ENCODE results near the gene FBXL19. TPM values are rescaled to one million over a fixed set of nuclear protein-coding genes. Genes with fewer than 3 reads are reported as not detected.
A peak's percentile ranks its signal among the peaks of the same experiment; 100 is the strongest.

Gene FBXL19
- total RNA-seq, 1 donor from 2014 or later, result 66.9 TPM

- intact Hi-C loops (cut with DNase I), result no loop called here
- no peaks in the 10 kb centered on the region for H3K4me1 ChIP-seq
- no peaks in the 10 kb centered on the region for H3K36me3 ChIP-seq
Measured at GRCh38 chr16:30912794-30913412, 10.5 kb upstream of the FBXL19 start.

GRCh38 chr16:30914830-30915229, 8.5 kb upstream of the FBXL19 start:
- Histone ChIP-seq H3K27ac (no peak overlapping the region), H3K4me3 (no peak overlapping the region), H3K36me3 (no peaks in the 10 kb centered on the region), H3K4me1 (no peaks in the 10 kb centered on the region), H3K27me3 (no peaks in the 10 kb centered on the region), H3K9me3 (no peaks in the 10 kb centered on the region)
- no peak for DNase-seq (ENCODE audit: low spot score in 2 of 2)
- intact Hi-C loops (cut with DNase I), result no loop called here
- TF ChIP-seq CTCF (IDR thresholded peaks at IDR 0.05), result no peak

More at GRCh38 chr16:30912794-30913412, 10.5 kb upstream of the FBXL19 start:
- no peak for TF ChIP-seq CTCF (IDR thresholded peaks at IDR 0.05)
- Histone ChIP-seq H3K9me3 (no peaks in the 10 kb centered on the region), H3K4me3 (no peak overlapping the region), H3K27ac (no peak overlapping the region), H3K27me3 (no peaks in the 10 kb centered on the region)
- DNase-seq (ENCODE audit: low spot score in 2 of 2), result no peak

GRCh38 chr16:30918614-30919013, 4.8 kb upstream of the FBXL19 start:
- no peak overlapping the region for H3K27ac ChIP-seq
- H3K9me3 ChIP-seq, result no peaks in the 10 kb centered on the region
- DNase-seq (ENCODE audit: low spot score in 2 of 2), result no peak
- TF ChIP-seq CTCF (IDR thresholded peaks at IDR 0.05), result no peak
- H3K27me3 ChIP-seq, result no peaks in the 10 kb centered on the region
- H3K4me3 ChIP-seq, result no peak overlapping the region
- H3K4me1 ChIP-seq, result peaks cover 0 to 3% of the 10 kb centered on the region in 2 donors
- no peaks in the 10 kb centered on the region for H3K36me3 ChIP-seq
- intact Hi-C loops (cut with DNase I), result no loop called here

- H3K27ac ChIP-seq, result peak overlapping the region; percentile 95 to 97
- no peaks in the 10 kb centered on the region for H3K9me3 ChIP-seq
- H3K4me1 ChIP-seq, result peaks cover 3 to 4% of the 10 kb centered on the region in 2 donors
- DNase-seq (ENCODE audit: low spot score in 2 of 2), result no peak
- no peaks in the 10 kb centered on the region for H3K36me3 ChIP-seq
- no peak for TF ChIP-seq CTCF (IDR thresholded peaks at IDR 0.05)
- no peaks in the 10 kb centered on the region for H3K27me3 ChIP-seq
- H3K4me3 ChIP-seq, result no peak overlapping the region
- intact Hi-C loops (cut with DNase I), result loop anchor here (1.0 kb wide), 2 partner anchors 46 to 77 kb away; no protein-coding TSS in a partner anchor
Measured at GRCh38 chr16:30920891-30921290, 2.5 kb upstream of the FBXL19 start.

- no peaks in the 10 kb centered on the region for H3K36me3 ChIP-seq
- peak overlapping the region; percentile 95 to 97 for H3K27ac ChIP-seq
- peak overlapping the region; percentile 64 to 65 for H3K4me3 ChIP-seq
- intact Hi-C loops (cut with DNase I), result loop anchor here (1.0 kb wide), 2 partner anchors 46 to 77 kb away; no protein-coding TSS in a partner anchor
- peaks cover 3 to 4% of the 10 kb centered on the region in 2 donors for H3K4me1 ChIP-seq
- DNase-seq (ENCODE audit: low spot score in 2 of 2), result no peak
- no peak for TF ChIP-seq CTCF (IDR thresholded peaks at IDR 0.05)
- H3K9me3 ChIP-seq, result no peaks in the 10 kb centered on the region
- H3K27me3 ChIP-seq, result no peaks in the 10 kb centered on the region
Measured at GRCh38 chr16:30921459-30921747, 2.0 kb upstream of the FBXL19 start.
